ENCODE measurements around the gene GGA1. TPM values are rescaled to one million over a fixed set of nuclear protein-coding genes. Genes with fewer than 3 reads are reported as not detected.

Gene GGA1
- total RNA-seq, 3 donors from 2014 or later (not counting 1 experiment from before 2014, with no cell fraction given), result 69.3 to 87.8 (median 80.2) TPM

GRCh38 chr22:37674248-37674647 is 65.6 kb downstream of the GGA1 start:
- Histone ChIP-seq H3K4me1 (ENCODE audit: control insufficient read depth, insufficient read depth, low read length) (peaks cover 67% of the 10 kb centered on the region), H3K27me3 (ENCODE audit: control insufficient read depth, insufficient read depth, low read length) (no peaks in the 10 kb centered on the region), H3K36me3 (ENCODE audit: control insufficient read depth, insufficient read depth, low read length) (peaks cover 2% of the 10 kb centered on the region), H3K9me3 (ENCODE audit: control insufficient read depth, insufficient read depth, low read length) (no peaks in the 10 kb centered on the region), H3K4me3 (ENCODE audit: low read length) (no peak overlapping the region), H3K27ac (ENCODE audit: low read length) (peak overlapping the region; percentile 97)
- H3K9me3 Mint-ChIP-seq, result no peaks in the 10 kb centered on the region
- peaks cover 21 to 58% of the 10 kb centered on the region in 2 donors for H3K4me1 Mint-ChIP-seq
- TF ChIP-seq, protein P1, sequence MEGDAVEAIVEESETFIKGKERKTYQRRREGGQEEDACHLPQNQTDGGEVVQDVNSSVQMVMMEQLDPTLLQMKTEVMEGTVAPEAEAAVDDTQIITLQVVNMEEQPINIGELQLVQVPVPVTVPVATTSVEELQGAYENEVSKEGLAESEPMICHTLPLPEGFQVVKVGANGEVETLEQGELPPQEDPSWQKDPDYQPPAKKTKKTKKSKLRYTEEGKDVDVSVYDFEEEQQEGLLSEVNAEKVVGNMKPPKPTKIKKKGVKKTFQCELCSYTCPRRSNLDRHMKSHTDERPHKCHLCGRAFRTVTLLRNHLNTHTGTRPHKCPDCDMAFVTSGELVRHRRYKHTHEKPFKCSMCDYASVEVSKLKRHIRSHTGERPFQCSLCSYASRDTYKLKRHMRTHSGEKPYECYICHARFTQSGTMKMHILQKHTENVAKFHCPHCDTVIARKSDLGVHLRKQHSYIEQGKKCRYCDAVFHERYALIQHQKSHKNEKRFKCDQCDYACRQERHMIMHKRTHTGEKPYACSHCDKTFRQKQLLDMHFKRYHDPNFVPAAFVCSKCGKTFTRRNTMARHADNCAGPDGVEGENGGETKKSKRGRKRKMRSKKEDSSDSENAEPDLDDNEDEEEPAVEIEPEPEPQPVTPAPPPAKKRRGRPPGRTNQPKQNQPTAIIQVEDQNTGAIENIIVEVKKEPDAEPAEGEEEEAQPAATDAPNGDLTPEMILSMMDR (IDR thresholded peaks at IDR 0.05), result no peak
- H3K4me3 Mint-ChIP-seq, result no peak overlapping the region
- intact Hi-C loops (cut with micrococcal nuclease), result no loop called here
- H3K36me3 Mint-ChIP-seq, result no peaks in the 10 kb centered on the region
- no peak for ATAC-seq
- peak overlapping the region; percentile 94 to 97 for H3K27ac Mint-ChIP-seq
- no peak for DNase-seq
- WGBS (ENCODE audit: insufficient coverage), result 80% methylated on average over 11 of the region's 12 CpGs
- H3K27me3 Mint-ChIP-seq (ENCODE audit: low read depth in 2 of 2), result no peaks in the 10 kb centered on the region

DNA sequence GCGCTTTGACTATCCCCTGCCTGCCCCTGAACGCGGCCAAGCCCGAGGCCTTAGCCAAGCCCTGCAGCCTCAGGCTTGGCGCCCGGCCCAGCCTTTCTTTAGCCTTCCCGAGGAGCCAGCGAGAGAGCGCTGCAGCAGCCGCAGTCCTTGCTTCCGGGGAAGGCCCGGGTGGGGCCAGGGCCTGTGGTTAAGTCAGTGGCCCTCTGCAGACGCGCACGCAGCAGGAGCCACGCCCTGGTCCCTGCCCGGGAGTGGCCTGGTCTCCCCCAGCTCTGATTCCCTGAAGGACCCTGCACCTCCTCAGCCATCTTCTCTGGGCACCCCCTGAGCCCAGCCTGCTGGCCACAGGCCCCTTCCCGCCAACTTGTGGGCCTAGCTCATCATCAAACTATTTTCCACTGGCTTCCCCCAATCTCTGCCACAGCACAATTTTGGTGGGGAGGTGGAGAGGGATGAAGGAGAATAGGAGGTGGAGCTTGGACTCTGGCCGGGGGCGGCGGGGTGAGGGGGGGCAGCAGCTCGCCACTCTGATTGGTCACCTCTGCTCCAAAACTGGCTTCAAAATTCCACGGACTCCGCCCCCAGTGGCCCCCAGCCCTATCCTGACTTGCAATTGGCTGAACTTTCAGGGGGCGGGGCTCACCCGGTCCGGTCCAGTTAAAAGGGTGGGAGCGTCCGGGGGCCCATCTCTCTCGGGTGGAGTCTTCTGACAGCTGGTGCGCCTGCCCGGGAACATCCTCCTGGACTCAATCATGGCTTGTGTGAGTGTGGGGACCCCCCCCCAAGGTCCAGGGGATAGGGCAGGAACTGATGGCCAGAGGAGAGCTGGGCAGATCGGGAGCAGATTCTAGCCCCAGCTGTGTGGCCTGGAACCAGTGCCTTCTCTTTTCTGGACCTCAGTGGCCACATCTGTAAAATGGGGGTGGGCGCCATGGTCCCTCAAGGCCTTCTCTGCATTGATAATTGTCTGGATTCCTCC is 66.6 kb downstream of the GGA1 start, which contains the start of gene LGALS1:
Gene LGALS1 (plus strand): TSS at position 686 of the 979 bp plus-strand sequence. CDS start 67 bp downstream, at position 753.
- WGBS (ENCODE audit: insufficient coverage), result 14% methylated on average over 33 of the region's 34 CpGs
- ATAC-seq (peak; percentile 11 to 33 (median 11)), DNase-seq (peak; percentile 54 to 80)
- intact Hi-C loops (cut with micrococcal nuclease), result loop anchor here (5.0 kb wide), 1 partner anchor 68 kb away; the partner anchor contains the start of gene GGA1
- Mint-ChIP-seq H3K4me3 (peak within 1 kb of the TSS; percentile 93), H3K9me3 (no peaks in the 10 kb centered on the region), H3K27ac (peak within 1 kb of the TSS; percentile 94 to 97), H3K4me1 (peaks cover 26 to 64% of the 10 kb centered on the region in 2 donors), H3K27me3 (ENCODE audit: low read depth in 2 of 2) (no peaks in the 10 kb centered on the region), H3K36me3 (no peaks in the 10 kb centered on the region)
- Histone ChIP-seq H3K4me1 (ENCODE audit: control insufficient read depth, insufficient read depth, low read length) (peaks cover 67% of the 10 kb centered on the region), H3K36me3 (ENCODE audit: control insufficient read depth, insufficient read depth, low read length) (peaks cover 5% of the 10 kb centered on the region), H3K27ac (ENCODE audit: low read length) (peak within 1 kb of the TSS; percentile 97), H3K9me3 (ENCODE audit: control insufficient read depth, insufficient read depth, low read length) (no peaks in the 10 kb centered on the region), H3K4me3 (ENCODE audit: low read length) (peak within 1 kb of the TSS; percentile 82), H3K27me3 (ENCODE audit: control insufficient read depth, insufficient read depth, low read length) (no peaks in the 10 kb centered on the region)
- TF ChIP-seq, protein P1 (IDR thresholded peaks at IDR 0.05), result no peak

- H3K36me3 Mint-ChIP-seq, result no peaks in the 10 kb centered on the region
- intact Hi-C loops (cut with micrococcal nuclease), result loop anchor here (5.0 kb wide), 1 partner anchor 69 kb away; the partner anchor contains the start of gene GGA1
- WGBS (ENCODE audit: insufficient coverage), result 7% methylated on average over 14 of the region's 17 CpGs
- DNase-seq, result peak in 1 of 2 donors; percentile 55
- H3K4me1 Mint-ChIP-seq, result peaks cover 27 to 62% of the 10 kb centered on the region in 2 donors
- peak overlapping the region; percentile 93 for H3K4me3 Mint-ChIP-seq
- Histone ChIP-seq H3K27me3 (ENCODE audit: control insufficient read depth, insufficient read depth, low read length) (no peaks in the 10 kb centered on the region), H3K4me1 (ENCODE audit: control insufficient read depth, insufficient read depth, low read length) (peaks cover 68% of the 10 kb centered on the region), H3K4me3 (ENCODE audit: low read length) (peak overlapping the region; percentile 82), H3K36me3 (ENCODE audit: control insufficient read depth, insufficient read depth, low read length) (peaks cover 5% of the 10 kb centered on the region), H3K9me3 (ENCODE audit: control insufficient read depth, insufficient read depth, low read length) (no peaks in the 10 kb centered on the region), H3K27ac (ENCODE audit: low read length) (peak overlapping the region; percentile 97)
- TF ChIP-seq, protein P1 (IDR thresholded peaks at IDR 0.05), result no peak
- H3K9me3 Mint-ChIP-seq, result no peaks in the 10 kb centered on the region
- peak overlapping the region; percentile 94 to 97 for H3K27ac Mint-ChIP-seq
- no peaks in the 10 kb centered on the region for H3K27me3 Mint-ChIP-seq (ENCODE audit: low read depth in 2 of 2)
- peak in 2 of 3 donors; percentile 4 to 5 for ATAC-seq
These were observed 67.5 kb downstream of the GGA1 start for GRCh38 chr22:37675930-37676735.

Measured in natural killer cell (primary cell).